WTC11 (cell line): Measurements from ENCODE around the gene DTNA. TPM values are rescaled to one million over a fixed set of nuclear protein-coding genes. Genes with fewer than 3 reads are reported as not detected.

ENCODE experiments used
- ATAC-seq: fragments of 200-7000 bp; cut with Tn5 transposase; 2 replicates; pipeline ENCODE4 v1.10.0; 2021; ENCODE audit warnings: mild to moderate bottlenecking, moderate library complexity
- CTCF ChIA-PET: fragments of 300-600 bp; sonication (Branson Sonifier 250); formaldehyde crosslinking; loops from one replicate; lab custom pipeline; 2021; ENCODE audit warnings: antibody characterized with exemption; lab: Charles Lee
- POLR2A ChIA-PET: fragments of 350-600 bp; sonication (Branson Sonifier 250); formaldehyde crosslinking; loops from one replicate; lab custom pipeline; 2021; ENCODE audit warnings: antibody characterized with exemption; lab: Charles Lee
- DNase-seq: peaks from one replicate; pipeline ENCODE4 v3.0.0; 2021; ENCODE audit warnings: low spot score
- H3K27ac Mint-ChIP-seq: 2 replicates; pipeline ENCODE4 v1.8.0; 2021; ENCODE audit warnings: mixed read lengths
- H3K27me3 Mint-ChIP-seq: 2 replicates; pipeline ENCODE4 v1.8.0; 2021; ENCODE audit warnings: low read depth, mild to moderate bottlenecking, moderate library complexity, mixed read lengths
- H3K36me3 Mint-ChIP-seq: 2 replicates; pipeline ENCODE4 v1.8.0; 2021; ENCODE audit warnings: mixed read lengths
- H3K4me1 Mint-ChIP-seq: 2 replicates; pipeline ENCODE4 v1.8.0; 2022; ENCODE audit warnings: mixed read lengths
- H3K4me3 Mint-ChIP-seq: 2 replicates; pipeline ENCODE4 v1.8.0; 2021; ENCODE audit warnings: mild to moderate bottlenecking, moderate library complexity, mixed read lengths
- H3K9me3 Mint-ChIP-seq: 2 replicates; pipeline ENCODE4 v1.8.0; 2021; ENCODE audit warnings: mixed read lengths
- E2F4 ChIP-seq: sonication (generic); formaldehyde crosslinking; IDR thresholded peaks from 2 replicates; pipeline ENCODE4 v1.8.1; 2022; ENCODE audit warnings: low read depth, mild to moderate bottlenecking, moderate library complexity, missing genetic modification reagents, borderline replicate concordance
- ELF4 ChIP-seq: sonication (generic); formaldehyde crosslinking; IDR thresholded peaks from 2 replicates; pipeline ENCODE4 v1.8.1; 2022; ENCODE audit warnings: low read depth, mild to moderate bottlenecking, moderate library complexity, missing genetic modification reagents
- ESRRA ChIP-seq: sonication (generic); formaldehyde crosslinking; IDR thresholded peaks from 2 replicates; pipeline ENCODE4 v1.8.1; 2022; ENCODE audit warnings: mild to moderate bottlenecking, missing genetic modification reagents, borderline replicate concordance
- FOXJ3 ChIP-seq: sonication (generic); formaldehyde crosslinking; IDR thresholded peaks from 2 replicates; pipeline ENCODE4 v1.9.0; 2021; ENCODE audit warnings: missing genetic modification reagents, mild to moderate bottlenecking, borderline replicate concordance
- FOXK1 ChIP-seq: sonication (generic); formaldehyde crosslinking; IDR thresholded peaks from 2 replicates; pipeline ENCODE4 v1.8.0; 2022; ENCODE audit warnings: mild to moderate bottlenecking, moderate library complexity, missing genetic modification reagents
- IRF1 ChIP-seq: sonication (generic); formaldehyde crosslinking; IDR thresholded peaks from 2 replicates; pipeline ENCODE4 v1.8.0; 2023; ENCODE audit warnings: missing genetic modification reagents
- MYBL2 ChIP-seq: sonication (generic); formaldehyde crosslinking; IDR thresholded peaks from 2 replicates; pipeline ENCODE4 v1.8.1; 2023; ENCODE audit warnings: mild to moderate bottlenecking, moderate library complexity, missing genetic modification reagents
- OVOL2 ChIP-seq: fragments of 250-450 bp; sonication (Bioruptor Pico); IDR thresholded peaks from 2 replicates; pipeline ENCODE4 v1.9.0; 2021; ENCODE audit warnings: mild to moderate bottlenecking, borderline replicate concordance
- RELA ChIP-seq: sonication (generic); formaldehyde crosslinking; IDR thresholded peaks from 2 replicates; pipeline ENCODE4 v1.8.1; 2022; ENCODE audit warnings: missing genetic modification reagents, mild to moderate bottlenecking, borderline replicate concordance
- SOX15 ChIP-seq: fragments of 250-450 bp; sonication (Bioruptor Pico); IDR thresholded peaks from 2 replicates; pipeline ENCODE4 v1.9.0; 2021; ENCODE audit warnings: mild to moderate bottlenecking
- STAT6 ChIP-seq: sonication (generic); formaldehyde crosslinking; conservative IDR thresholded peaks from 2 replicates; pipeline ENCODE4 v1.8.1; 2023; ENCODE audit warnings: mild to moderate bottlenecking, low read depth, missing genetic modification reagents, moderate library complexity
- TCF7 ChIP-seq: sonication (generic); formaldehyde crosslinking; IDR thresholded peaks from 2 replicates; pipeline ENCODE4 v1.8.0; 2022; ENCODE audit warnings: mild to moderate bottlenecking, low read depth, missing genetic modification reagents, moderate library complexity
- ZNF219 ChIP-seq: sonication (generic); formaldehyde crosslinking; IDR thresholded peaks from 2 replicates; pipeline ENCODE4 v1.8.0; 2023; ENCODE audit warnings: missing genetic modification reagents, mild to moderate bottlenecking, borderline replicate concordance
- ZNF263 ChIP-seq: sonication (generic); formaldehyde crosslinking; IDR thresholded peaks from 2 replicates; pipeline ENCODE4 v1.8.1; 2022; ENCODE audit warnings: low read depth, mild to moderate bottlenecking, moderate library complexity, missing genetic modification reagents
- ZNF281 ChIP-seq: sonication (generic); formaldehyde crosslinking; IDR thresholded peaks from 2 replicates; pipeline ENCODE4 v1.8.0; 2023; ENCODE audit warnings: mild to moderate bottlenecking, missing genetic modification reagents
- ZNF317 ChIP-seq: sonication (generic); formaldehyde crosslinking; IDR thresholded peaks from 2 replicates; pipeline ENCODE4 v1.8.1; 2023; ENCODE audit warnings: low read depth, mild to moderate bottlenecking, moderate library complexity, missing genetic modification reagents, borderline replicate concordance
- ZNF423 ChIP-seq: fragments of 250-450 bp; sonication (Bioruptor Pico); IDR thresholded peaks from 2 replicates; pipeline ENCODE4 v2.1.2; 2022; ENCODE audit warnings: mild to moderate bottlenecking, moderate library complexity
- ZNF532 ChIP-seq: fragments of 250-450 bp; sonication (Bioruptor Pico); IDR thresholded peaks from 2 replicates; pipeline ENCODE4 v1.9.0; 2021; ENCODE audit warnings: mild to moderate bottlenecking, borderline replicate concordance
- total RNA-seq: library from RNA; stranded (reverse); gene quantifications from 3 replicates; pipeline ENCODE4 v1.2.3, GENCODE V29; 2021

Gene DTNA
- total RNA-seq, 1 experiment from 2014 or later = 16.1 TPM

GRCh38 chr18:34694591-34695165 is 15.4 kb upstream of the DTNA start:
- DNase-seq (no peak), ATAC-seq (no peak)
- H3K27ac Mint-ChIP-seq = 0 out of 2 replicates have a peak overlapping the region, but pooled peaks have one; percentile 19
- TF ChIP-seq STAT6 (CRISPR knock-in tag) (no peak), ZNF532 (no peak), ESRRA (CRISPR knock-in tag) (no peak), ZNF281 (CRISPR knock-in tag) (no peak), ZNF423 (CRISPR knock-in tag) (no peak), FOXJ3 (CRISPR knock-in tag) (no peak), TCF7 (CRISPR knock-in tag) (no peak), MYBL2 (CRISPR knock-in tag) (no peak), ZNF317 (CRISPR knock-in tag) (no peak), ELF4 (CRISPR knock-in tag) (no peak), RELA (CRISPR knock-in tag) (no peak), FOXK1 (CRISPR knock-in tag) (no peak), OVOL2 (CRISPR knock-in tag) (no peak), ZNF219 (no peak), ZNF263 (CRISPR knock-in tag) (no peak), SOX15 (CRISPR knock-in tag) (no peak), IRF1 (CRISPR knock-in tag) (no peak), E2F4 (no peak)
- peaks cover 23% of the 10 kb centered on the region for H3K9me3 Mint-ChIP-seq
- ChIA-PET CTCF (no interaction called here), POLR2A (no interaction called here)
- no peak overlapping the region for H3K4me3 Mint-ChIP-seq
- no peaks in the 10 kb centered on the region for H3K27me3 Mint-ChIP-seq
- H3K4me1 Mint-ChIP-seq = peaks cover 27% of the 10 kb centered on the region
- peaks cover 21% of the 10 kb centered on the region for H3K36me3 Mint-ChIP-seq
